Heart left ventricle (tissue), 13 donors: ENCODE measurements around the gene C8B.

Experiments used
- CTCF ChIP-seq, 12 donors: fragments of 200-600 bp; sonication (generic) in 4 of 12; IDR thresholded peaks; one replicate each; pipeline versions ENCODE4 v1.5.0 to v1.8.0; 2018 to 2022; ENCODE audit warnings: antibody characterized with exemption in 12 of 12, mild to moderate bottlenecking in 5 of 12
- POLR2A ChIP-seq, 2 donors: fragments of 450-650 bp; IDR thresholded peaks; one replicate each; pipeline ENCODE4 v1.6.1; 2017; ENCODE audit warnings: antibody characterized with exemption in 2 of 2, mild to moderate bottlenecking in 2 of 2, moderate library complexity in 2 of 2
- donor health status: ischemic (EF 13 %, LVEDD 7.1; RV severe dilation, severe dysfunction).
- donor health status: DM: no; HTN: yes; CAD: no.
- donor health status: DM: no; HTN: no; CAD: no.
- donor health status: ischemic (EF 25% LVEDD 6.9; RV normal size, moderate dysfunction).
- donor health status: ischemic (EF 25% LVEDD 5.7; RV mildly dilated, moderate dysfunction).
- donor health status: ischemic (EF 35%, LVEDD 5.7; RV mildly dilated, moderate dysfunction).
- donor health status: nonischemic (EF 11% LVEDD 7.7; RV severe dilation, severe dysfunction).
- donor health status: DM: yes; HTN: yes; CAD: no.
- donor health status: PGD.
- donor health status: ischemic (EF 29% LVEDD 5.4; RV normal size, mild dysfunction).
- donor health status: nonischemic (EF 23%, LVEDD 6.1; RV moderate dilation, normal function).

- TF ChIP-seq POLR2A (IDR thresholded peaks at IDR 0.05) = no peak
- no peak for TF ChIP-seq CTCF (IDR thresholded peaks at IDR 0.05)
Measured at GRCh38 chr1:56991576-56991975, 25.8 kb upstream of the C8B start.
